ENCODE data around the gene HACD1.

HACD1 gene

DNA sequence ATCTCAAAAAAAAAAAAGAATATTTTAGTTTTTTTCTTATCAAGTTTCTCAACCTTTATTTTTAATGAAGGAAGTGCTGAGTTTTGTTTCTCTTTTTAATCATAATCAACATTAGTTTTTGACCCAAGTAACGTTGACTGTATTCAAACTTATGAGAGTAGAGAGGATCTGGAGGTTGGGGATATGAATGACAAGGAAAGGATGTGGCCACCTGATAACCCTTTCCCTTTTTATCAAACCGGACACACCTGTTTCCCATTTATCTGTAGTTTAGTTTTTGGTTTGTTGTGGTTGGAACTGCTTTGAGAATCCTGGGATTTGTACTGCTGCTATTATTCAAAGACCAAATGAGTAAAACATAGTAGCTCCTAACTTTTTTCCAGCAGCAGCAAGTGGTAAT lies 38.6 kb downstream of the HACD1 start:
- no peak for DNase-seq (ENCODE audit: low read depth)

DNA sequence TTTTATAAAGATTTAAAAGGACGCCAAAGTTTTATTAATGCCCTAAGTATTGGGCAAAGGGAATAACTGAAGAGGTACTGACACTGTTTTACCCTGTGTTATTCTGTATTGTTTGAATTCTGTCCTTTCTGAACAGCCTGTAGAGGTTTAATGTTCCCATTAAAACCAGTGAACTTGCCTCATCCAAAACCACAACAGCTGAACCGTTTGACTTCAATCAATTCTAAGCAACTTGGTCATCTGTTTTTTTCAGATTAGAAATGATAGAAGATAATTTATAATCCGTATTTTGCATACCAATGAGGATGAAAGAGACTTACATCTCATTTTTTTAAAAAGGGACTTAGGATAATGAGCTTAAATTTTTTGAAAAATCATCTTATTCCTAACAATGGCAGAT lies 40.4 kb downstream of the HACD1 start:
- no peak for DNase-seq (ENCODE audit: low read depth)

DNA sequence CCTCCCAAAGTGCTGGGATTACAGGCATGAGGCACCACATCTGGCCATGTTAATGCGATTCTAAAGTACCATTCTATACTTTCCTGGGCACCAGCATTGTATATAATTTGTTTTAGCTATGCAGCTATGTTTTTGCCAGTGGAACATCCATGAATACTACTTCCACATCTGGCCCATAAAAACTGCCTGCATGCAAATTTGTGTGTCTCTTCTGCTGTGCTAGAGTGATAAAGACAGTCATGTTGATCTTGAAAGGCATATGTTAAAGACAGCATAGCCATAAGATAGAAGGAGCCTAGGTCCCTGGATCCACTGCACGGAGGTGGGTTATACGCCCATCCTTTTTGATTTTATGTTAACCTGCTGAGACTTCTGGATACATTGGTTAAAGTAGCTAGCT lies 52.3 kb downstream of the HACD1 start:
- DNase-seq (ENCODE audit: low read depth), result no peak

DNA sequence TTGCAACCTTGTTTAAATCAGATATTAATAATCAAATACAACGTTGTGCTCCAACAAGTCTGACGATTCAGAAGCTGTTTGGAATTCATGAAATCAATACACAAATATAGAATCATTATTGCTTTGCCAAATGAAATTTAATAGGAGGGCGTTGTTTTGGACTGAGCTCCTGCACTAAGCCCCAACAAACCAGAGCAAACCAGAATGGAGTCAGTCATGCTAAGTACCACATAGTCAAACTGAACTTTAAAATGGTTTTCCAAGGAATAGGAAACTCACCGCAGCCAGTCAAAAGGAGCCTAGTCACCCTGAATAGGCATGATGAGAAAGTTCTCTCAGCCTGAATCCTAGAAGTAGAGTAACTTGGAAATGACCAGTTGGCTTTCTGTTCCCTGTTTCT lies 53.7 kb downstream of the HACD1 start:
- DNase-seq (ENCODE audit: low read depth), result no peak

DNA sequence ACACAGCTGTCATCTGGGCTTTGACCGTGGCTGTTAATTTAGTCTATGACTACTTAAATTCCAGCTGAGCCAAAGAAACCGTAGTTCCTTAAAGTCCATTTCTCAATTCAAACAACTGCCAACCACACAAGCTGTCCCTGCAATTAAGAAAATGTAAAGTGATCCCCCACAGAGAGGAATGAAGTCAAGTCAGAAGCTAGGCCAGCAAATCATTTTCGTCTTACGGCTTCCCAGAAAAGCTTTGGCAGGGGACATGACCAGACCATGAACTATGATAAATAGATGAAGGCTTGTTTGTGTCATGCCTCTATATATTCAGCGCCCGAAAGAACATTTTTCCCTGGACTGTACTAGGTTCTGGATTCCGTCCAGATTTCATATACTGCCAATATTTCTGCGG lies 54.6 kb downstream of the HACD1 start:
- peak; percentile 14 for DNase-seq (ENCODE audit: low read depth)

DNA sequence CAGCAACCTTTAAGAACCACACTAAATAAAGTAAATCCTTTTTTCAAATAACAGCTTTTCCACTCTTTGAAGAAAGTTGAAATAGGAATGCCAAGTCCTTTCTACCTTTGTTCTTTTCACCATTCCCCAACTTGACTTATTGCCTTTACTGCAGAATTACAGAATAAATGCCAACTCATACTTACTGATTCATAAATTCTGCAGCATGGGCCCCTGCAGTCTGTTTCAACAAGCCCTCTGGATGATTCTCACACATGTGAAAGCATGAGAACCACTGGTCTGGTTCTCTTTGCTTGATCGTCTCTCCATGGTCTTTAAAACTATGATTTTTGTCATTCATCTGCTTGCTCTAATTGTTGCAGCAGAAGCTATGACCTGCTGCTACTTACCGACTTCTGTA lies 56.1 kb downstream of the HACD1 start:
- no peak for DNase-seq (ENCODE audit: low read depth)

DNA sequence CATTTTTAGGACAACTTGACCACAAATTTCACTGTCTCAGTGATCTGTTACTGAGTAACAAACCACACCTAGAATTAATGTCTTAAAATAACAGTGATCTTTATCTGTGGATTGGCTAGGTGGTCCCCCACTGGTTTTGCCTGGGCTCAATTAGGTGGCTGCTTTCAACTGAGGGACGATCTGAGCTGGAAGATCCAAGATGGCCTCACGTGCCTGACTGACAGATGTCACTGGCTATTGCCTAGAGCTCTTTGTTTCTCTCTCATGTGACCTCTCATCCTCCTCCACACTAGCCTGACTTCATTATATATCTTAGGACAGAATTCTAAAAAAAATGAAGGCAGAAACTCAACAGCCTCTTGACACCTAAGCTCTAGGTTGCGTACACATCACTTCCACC lies 59.7 kb downstream of the HACD1 start:
- DNase-seq (ENCODE audit: low read depth), result no peak

DNA sequence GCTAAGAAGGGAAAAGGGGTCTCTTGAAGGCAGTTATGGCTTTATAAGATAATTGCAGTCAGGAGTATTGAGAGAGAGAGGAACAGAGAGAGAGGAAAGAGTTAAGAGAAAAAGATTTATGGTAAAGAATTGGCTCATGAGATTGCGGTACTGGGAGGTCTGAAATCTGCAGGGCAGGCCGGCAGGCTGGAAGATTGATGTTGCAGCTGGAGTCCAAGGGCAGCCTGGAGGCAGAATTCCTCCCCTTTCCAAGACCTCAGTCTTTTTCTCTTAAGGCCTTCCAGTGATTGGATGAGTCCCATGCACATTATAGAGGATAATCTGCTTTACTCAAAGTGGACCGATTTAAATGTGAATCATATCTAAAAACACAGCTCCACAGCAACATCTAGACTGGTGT lies 68.4 kb downstream of the HACD1 start:
- no peak for DNase-seq (ENCODE audit: low read depth)

DNA sequence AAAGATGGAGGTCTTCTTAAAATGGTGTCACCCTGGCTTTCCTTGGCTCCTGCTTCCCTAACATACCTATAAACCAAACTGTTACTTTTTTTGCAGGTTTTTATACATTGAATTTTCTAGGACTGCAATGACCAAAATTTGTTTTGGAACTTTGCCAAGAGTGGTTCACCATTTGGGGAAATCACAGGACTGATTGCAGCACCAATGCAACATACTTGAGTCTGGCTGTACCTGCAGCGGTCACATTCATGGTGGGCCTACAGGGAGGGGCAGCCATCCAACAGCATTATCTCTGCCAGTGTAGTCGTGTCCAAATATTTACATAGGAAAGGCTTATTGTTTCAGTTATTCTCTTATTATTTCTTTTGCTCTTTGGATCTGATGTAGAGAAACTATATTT lies 69.0 kb downstream of the HACD1 start:
- DNase-seq (ENCODE audit: low read depth), result no peak

DNA sequence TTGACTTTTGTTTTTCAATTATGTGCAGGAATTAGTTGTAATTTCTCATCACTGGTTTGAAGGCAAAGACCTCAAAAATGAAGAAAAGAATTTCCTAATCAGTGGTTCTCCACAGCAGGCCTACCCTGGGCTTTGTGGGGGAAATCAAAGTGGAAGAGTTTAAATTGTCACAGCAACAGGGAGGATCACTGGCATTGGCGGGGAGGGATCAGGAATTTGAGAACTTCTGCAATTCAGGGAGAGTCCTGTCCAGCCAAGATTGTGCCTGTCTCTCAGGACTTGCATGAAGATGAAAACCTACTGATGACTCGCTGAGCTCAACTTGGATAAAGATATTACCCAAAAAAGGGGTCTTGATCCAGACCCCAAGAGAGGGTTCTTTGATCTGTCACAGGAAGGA lies 70.1 kb downstream of the HACD1 start:
- DNase-seq (ENCODE audit: low read depth), result no peak

DNA sequence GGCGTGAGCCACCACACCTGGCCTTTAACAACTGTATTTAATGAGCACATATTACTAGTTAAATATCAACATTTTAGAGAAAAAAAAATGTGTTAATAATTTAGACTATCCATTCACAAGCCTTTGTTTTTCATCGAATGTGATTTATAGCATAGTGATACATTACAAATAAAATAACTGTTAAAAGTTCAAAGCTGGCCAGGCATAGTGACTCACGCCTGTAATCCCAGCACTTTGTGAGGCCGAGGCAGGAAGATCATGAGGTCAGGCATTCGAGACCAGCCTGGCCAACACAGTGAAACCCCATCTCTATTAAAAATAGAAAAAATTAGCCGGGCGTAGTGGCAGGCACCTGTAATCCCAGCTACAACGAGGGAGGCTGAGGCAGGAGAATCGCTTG lies 72.7 kb downstream of the HACD1 start:
- no peak for DNase-seq (ENCODE audit: low read depth)
